Stimulated activated CD8-positive, alpha-beta memory T cell treated with anti-CD3 and anti-CD28 coated beads, Interleukin-15, amount 100 ng/mL, for 1 hour (primary cell): ENCODE data around the gene DCLRE1B.

Experiments used
- DNase-seq: peaks from one replicate; pipeline ENCODE4 v3.0.0-alpha.2; 2020; ENCODE audit warnings: low read depth

Gene DCLRE1B

GRCh38 chr1:113928187-113928930 is 23.2 kb downstream of the DCLRE1B start:
- no peak for DNase-seq

GRCh38 chr1:113928941-113929749 is 24.0 kb downstream of the DCLRE1B start, which contains the start of gene HIPK1:
Gene HIPK1, plus strand, starts transcription at chr1:113929324.
- peak; percentile 86 for DNase-seq

GRCh38 chr1:113929750-113930498 is 24.8 kb downstream of the DCLRE1B start:
- peak; percentile 27 for DNase-seq

DNA sequence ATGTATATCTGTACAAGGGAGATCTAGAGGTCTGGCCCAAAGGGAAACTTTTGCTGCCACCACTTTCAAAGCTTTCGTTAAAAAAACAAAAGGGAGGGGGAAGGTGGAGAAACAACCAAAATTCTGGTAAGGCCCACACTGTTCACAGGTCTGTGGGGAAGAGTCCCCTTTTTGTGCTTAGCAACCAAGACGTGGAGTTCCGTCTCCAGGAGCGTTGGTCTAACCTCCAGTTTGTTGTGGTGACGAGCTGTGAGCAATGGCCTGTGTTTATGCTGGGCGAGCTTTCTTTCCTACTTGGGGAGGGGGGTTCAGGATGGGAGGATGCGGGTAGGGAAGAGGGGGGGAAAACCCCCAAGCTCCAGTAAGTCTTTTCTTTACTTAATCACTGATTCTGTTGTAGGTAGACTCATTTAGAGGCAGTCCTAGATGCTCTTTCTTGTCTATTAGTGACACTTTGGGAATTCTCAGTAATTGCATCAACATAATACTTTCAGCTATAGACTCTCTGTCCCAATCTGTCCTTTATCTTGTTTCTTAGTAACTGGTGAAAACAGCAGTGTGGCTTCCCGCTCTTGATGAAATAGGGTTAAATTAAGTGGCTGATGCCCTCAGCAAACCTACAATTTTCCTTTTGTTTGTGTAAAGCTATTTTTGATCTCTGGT is 25.5 kb downstream of the DCLRE1B start:
- DNase-seq: peak; percentile 51

GRCh38 chr1:113931451-113931851 is 26.3 kb downstream of the DCLRE1B start:
- DNase-seq: no peak

DNA sequence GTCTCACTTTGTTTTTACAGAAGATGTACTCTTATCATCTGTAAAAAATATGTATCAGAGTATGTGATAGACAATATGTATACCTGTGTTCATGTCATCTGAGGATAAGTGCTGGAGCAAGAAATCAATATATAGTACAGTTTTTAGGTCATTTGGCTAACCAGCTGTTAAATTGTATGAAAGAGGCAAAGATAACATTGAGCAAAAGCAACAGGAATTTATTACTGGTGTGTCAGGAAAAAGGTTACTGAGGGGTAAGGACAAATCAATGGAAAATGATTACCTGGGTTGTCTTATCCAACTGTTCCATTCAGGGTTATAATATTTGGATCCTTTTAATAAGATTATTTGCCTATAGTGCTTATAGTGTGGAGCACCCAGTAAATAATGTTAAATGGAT is 28.9 kb downstream of the DCLRE1B start:
- DNase-seq: no peak

DNA sequence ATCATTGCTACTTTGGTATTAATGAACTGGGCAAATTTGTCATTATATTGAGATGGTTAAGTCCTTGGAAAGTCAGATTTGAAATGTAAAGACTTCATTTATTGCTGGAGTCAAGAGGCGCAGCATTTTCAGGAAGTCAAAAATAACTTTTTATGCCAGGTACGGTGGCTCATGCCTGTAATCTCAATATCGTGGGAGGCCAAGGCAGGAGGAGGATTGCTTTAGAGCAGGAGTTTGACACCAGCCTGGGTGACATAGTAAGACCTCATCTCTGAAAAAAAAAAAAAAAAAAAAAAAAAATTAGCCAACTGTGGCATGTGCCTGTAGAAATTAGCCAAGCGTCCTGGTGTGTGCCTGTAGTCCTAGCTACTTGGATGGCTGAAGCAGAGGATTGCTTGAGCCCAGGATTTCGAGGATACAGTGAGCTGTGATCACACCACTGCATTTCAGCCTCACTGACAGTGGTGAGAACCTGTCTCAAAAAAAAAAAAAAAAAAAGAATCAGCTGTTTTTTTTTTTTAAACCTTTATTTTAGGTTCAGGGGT is 29.5 kb downstream of the DCLRE1B start:
- no peak for DNase-seq

DNA sequence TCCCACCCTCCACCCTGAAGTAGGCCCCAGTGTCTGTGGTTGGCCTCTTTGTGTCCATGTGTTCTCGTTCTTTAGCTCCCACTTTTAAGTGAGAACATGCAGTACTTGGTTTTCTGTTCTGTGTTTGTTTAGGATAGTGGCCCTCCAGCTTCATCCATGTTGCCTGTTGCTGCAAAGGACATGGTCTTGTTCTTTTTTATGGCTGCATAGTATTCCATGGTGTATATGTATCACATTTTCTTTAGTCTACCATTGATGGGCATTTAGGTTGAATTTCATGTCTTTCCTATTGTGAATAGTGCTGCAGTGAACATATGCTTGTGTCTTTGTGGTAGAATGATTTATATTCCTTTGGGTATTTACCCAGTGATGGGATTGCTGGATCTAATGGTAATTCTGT is 30.1 kb downstream of the DCLRE1B start:
- DNase-seq: no peak

DNA sequence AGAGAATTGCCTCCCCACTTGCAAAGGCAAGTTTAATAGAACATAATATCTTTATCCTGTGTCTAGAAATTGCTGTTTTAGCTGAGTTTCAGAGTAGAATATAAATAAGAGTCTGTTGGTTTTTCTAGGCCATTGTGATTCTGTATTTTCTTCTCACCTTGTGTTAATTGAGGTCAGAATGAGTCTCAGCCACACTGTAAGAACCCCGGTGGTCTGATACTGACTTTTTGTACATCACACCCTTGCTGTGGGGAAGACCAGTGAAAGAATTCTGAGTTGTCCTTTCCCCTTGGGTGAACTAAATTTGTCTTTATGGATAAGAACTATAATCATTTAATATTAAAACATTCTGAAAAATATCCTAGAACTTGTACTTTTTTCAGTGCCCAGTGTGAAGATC is 30.8 kb downstream of the DCLRE1B start:
- no peak for DNase-seq

DNA sequence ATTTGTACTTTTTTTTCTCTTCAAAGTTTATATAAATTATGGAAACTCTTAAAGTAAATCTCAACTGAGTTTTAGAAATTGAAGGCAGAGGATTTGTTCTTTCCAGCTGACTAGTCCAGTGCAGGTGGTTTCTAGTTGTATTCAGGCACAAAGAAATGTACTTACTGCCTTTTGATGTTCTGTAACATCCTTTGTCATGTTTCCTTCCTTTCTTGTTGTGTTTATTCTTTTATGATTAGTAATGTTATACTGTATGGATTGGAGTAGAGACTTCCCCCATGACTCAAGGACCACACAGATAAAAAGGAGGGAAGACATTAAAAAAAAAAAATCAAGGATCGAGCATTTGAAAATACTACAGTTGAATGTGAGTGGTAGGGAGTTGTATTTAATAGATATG is 32.0 kb downstream of the DCLRE1B start:
- no peak for DNase-seq

GRCh38 chr1:113938192-113938591 is 33.1 kb downstream of the DCLRE1B start:
- DNase-seq: no peak

GRCh38 chr1:113940365-113941244 is 35.5 kb downstream of the DCLRE1B start:
- no peak for DNase-seq

GRCh38 chr1:113941245-113941559 is 36.1 kb downstream of the DCLRE1B start:
- no peak for DNase-seq

DNA sequence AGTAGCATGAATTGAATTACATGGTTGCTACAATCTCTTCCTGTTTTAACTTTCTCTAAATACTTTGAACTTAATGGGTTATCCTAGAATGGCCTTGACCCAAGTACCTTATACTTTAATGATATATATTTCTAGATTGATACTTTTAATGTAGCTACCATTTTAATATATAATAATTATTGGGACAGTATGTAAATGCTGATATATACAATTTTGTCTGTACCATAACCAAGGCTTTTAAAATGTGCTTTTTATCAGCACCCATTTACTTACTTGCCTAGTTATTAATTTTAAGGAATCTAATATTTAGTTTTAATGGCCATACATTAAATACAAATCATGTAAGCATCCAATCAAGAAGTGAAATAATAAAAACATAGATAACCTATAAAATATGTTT is 37.4 kb downstream of the DCLRE1B start:
- no peak for DNase-seq

DNA sequence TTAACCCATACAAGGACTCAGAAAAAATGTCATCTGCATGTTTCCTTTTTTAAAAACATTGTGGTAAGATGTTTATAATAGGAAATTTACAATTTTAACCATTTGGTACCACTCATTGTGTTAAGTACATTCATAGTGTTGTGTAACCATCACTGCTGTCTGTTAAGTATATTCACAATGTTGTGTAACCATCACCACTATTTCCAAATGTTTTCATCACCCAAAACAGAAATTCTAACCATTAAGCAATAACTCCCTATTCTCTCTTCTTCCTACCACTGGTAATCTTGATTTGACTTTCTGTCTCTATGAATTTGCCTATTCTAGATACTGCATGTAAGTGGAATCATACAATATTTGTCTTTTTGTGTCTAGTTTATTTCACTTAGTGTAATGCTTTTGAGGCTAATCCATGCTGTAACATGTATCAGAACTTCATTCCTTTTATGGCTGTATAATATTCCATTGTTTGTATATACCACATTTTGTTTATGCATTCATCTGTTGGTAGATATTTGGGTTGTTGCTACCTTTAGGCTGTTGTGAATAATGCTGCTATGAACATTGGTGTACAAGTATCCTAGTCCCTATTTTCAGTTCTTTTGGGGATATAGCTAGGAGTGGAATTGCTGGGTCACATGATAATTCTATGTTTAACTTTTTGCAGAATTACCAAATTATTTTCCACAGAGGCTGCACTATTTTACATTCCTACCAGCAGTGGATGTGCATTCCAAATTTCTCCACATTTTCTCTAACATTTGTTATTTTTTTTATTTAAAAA is 38.1 kb downstream of the DCLRE1B start:
- no peak for DNase-seq

GRCh38 chr1:113945329-113945728 is 40.2 kb downstream of the DCLRE1B start:
- DNase-seq: no peak

GRCh38 chr1:113946112-113946511 is 41.0 kb downstream of the DCLRE1B start:
- no peak for DNase-seq

- no peak for DNase-seq
Observed at GRCh38 chr1:113946678-113947387, 41.7 kb downstream of the DCLRE1B start.

DNA sequence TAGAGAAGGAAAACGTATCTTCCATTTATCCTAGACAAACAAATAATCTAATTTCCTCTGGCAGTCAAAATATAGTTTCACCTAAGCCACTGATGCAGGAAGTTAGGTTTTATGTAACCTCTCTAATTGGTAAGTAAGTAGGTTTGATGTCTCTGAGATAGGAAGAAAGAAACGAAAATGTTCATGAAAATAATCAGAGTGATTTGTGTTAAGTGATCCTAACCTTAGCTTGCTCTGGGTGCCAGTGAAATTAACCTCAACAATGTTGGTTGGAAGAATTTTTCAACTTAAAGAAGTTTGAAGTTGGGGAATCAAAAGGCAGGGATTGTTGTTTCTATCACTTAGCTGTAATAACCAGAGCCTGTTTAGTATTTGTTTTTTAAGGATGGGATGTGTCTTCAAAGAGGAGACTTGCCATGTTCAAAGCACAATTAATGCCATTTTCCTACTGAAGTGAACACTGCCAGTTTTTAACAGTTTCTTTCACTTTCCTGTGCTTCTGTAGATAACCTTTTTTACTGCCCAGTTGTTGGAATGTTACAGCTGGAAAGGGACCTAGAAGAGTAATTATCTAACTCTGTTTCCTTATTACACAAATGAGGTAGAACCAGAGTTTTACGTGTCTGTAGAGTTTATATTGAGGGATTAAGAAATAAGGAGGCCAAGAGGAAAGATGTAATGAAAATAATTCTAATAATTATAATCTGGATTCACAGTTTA is 42.4 kb downstream of the DCLRE1B start:
- DNase-seq: no peak
